HK-2 (cell line): Measurements from ENCODE around the gene KAZN.

Source experiments
- DNase-seq: peaks from one replicate; pipeline ENCODE4 v3.0.0-alpha.2; 2018; ENCODE audit not compliant: unreplicated experiment

Gene KAZN

DNA sequence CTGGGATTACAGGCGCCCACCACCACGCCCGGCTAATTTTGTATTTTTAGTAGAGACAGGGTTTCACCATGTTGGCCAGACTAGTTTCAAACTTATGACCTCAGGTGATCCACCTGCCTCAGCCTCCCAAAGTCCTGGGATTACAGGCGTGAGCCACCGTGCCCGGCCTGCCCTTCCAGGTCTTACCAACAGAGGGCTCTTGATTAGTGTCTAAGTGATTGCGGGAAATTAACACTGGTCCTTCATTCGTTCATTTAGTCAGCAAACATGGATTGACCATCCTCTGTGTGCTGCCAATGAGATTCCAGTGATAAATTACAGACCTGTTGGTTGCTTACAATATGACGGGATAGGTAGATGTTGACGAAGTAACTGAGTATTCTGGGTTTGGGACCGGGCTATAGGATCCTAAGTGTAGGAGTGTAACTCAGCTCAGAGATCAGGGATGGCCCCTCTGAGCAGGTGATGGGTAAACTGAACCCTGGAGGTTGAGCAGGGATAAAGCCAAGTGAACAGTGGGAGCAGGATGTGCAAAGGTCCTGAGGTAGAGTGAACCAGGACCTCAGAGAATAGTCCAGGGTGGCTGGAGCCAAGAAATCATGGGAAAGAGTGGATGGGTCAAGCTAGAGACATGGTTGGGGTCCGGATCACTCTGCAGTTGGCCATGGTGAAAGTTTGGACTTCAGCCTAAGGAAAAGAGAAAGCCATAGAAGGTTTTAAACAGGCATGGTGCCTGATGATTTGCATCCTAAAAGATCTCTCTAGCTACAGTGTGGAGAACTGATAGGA, 171.2 kb downstream of the KAZN start:
- DNase-seq, result no peak

DNA sequence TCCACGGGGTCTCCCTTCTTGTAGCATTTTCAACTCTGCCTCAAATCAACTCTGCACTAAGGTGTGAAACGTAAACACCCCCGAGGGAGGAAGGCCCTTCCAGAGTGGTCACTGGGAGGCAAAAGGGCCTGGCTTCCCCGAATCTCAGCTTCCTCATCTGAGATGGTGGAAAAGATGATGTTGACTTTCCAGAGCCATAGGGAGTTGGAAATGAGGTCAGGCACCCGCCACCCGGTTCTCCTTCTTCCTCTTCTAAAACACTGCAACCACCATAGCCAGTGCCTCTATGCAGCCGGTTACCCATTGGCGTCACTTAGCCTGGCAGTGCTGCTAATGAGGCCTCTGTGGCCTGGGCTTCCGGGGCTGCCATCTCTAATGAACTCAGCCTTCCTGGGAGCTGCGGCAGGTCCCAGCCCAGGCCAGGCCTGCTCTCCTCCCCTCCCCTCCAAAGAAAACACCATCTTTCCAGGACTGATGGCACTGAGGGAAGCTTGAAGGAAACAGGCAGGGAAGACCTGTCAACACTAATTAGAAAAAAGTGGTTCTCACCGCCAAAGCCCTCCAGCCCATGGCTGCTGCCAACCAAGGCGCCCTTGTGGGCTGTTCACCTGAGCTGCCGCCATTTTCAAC, 175.0 kb downstream of the KAZN start:
- DNase-seq, result no peak

DNA sequence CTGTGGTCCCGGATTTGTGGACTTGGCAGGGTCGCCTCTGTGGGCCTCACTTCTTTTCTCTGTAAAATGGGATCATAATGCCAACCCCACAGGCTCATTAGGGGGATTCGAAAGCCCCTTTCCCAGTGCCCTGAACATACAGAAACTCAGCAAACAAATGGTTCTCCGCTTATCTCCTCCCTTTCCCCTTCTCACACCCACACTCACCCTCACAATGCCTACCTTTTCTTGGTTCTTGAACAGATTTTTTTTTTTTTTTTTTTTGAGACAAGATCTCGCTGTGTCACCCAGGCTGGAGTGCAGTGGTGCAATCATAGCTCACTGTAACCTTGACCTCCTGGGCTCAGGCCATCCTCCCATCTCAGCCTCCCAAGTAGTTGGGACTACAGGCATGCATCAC, 175.7 kb downstream of the KAZN start:
- DNase-seq, result no peak

DNA sequence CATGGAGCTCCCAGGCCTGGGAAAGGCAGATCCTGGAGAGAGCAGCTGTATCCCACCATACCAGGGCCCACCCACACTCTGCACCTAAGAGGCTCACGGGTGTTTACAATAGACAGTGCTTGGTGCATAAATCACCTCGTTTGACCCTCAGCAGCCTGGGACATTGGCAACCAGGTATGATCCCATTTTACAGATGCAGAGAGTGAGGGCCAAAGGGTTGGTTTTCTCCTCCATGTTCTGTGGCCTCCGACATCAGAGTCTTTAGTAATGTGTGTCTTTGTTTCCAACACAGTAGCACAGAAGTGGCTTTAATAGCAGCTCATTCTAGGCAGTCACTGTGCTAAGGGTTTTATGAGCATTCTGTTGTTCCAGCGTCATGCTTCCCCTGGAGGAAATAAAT, 176.5 kb downstream of the KAZN start:
- DNase-seq, result no peak

DNA sequence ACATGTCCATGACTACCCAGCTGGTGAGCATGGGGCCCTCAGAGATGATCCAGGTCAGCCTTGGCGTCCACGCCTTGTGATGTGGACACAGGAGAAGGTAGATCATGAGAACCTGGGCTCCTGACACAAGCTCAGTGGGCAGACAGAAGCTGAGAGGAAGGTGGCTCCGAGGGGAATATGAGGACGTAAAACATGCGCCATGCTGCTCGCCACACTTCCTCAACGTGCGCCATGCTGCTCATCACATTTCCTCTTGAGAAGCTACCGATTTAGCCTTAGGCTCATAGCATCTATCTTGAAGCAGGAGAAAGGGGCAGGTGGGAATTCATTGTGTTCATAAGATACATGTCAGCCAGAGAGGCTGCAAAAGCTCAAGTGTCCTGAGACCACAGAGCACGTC, 176.9 kb downstream of the KAZN start:
- DNase-seq, result no peak

DNA sequence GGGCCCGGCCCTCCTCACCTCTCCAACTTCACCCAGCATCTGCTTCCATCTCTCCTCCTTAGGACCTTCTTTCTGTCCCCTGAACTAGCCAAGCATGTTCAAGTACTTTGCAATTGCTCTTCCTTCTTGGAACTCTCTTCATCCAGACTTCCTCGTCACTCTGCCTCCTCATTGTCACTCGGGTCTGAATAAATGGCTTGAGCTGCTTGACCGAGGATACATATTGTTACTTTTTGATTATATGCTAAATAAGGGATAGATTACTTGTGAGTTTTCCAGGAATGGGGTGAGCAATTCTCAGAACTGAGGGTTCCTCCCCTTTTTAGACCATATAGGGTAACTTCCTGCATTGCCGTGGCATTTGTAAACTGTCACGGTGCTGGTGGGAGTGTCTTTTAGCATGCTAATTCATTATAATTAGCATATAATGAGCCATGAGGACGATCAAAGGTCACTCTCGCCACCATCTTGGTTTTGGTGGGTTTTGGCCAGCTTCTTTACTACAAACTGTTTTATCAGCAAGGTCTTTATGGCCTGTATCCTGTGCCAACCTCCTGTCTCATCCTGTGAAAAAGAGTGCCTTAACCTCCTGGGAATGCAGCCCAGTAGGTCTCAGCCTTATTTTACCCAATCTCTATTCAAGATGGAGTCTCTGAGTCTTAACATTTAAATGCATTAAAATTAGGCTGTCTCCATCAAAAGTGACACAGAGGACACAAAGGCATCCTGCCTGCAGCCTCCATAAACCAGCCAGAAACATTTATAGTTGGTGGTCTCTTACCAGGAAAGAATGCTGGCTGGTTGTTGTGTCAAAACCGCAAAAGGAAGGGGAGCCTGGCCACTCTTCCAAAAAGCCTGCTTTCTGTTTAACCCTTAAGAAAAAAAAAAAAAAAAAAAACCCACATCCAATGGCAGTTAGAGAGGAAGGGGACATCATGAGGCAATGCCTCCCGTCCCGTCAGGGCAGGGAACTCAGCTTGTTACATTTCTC, 179.3 kb downstream of the KAZN start:
- no peak for DNase-seq

DNA sequence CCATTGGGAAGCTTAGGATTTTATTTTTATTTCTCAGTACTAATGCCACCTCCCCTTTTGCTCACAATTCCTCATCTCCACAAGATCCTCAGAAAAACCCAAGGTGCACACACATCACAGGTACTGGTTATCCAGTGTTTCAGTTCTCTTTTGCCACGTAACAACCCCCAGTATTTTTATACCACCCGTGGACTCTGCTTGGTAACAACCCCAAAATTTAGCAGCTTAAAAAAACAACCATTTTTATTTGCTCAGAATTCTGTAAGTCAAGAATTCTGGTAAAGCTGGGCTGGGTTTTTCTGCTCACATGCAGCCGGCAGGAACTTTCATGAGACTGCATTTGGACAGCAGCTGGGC, 180.0 kb downstream of the KAZN start:
- no peak for DNase-seq

DNA sequence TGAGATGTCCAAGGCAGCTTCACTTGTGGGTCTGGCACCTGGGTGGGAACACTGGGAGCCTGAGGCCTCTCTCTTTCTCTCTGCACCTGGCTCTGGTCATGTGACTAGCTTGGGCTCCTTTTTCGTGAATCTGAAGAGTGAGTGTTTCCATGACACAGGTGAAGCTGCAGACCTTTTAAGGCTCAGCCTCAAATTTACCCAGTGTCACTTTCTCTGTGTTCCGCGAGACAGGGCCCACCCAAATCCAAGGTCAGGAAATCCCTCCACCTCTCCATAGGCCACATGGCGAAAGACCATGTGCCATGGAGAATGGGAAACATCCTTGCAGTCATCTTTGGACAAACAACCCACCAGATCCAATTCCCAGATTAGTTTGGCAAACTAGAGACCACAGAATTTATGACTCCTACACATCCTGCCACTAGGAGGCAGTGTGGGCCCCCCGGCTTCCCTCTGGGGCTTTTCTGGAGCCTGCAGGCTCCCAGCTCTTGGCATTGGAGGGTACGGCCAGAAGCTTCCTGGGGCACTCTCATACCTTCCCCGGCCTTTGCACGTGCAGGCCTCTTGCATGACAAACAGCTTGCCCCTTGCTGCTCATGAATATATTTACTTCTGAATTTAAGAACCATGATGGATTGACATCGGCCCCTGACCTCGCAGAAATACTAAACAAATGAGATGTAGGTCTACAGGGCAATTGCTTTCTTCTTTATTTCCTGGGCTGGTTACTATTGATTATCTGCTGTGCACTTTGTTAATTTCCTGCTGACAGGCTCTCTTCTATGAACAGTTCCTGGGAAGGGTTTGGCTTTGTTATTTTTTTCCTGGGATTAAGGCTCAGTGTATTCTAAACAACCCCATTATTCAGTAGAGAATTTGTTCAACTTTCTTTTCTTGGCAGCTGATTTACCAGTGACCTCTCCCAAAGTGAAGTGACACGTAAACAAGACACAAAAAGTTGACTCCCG, 180.7 kb downstream of the KAZN start:
- DNase-seq, result peak; percentile 35

DNA sequence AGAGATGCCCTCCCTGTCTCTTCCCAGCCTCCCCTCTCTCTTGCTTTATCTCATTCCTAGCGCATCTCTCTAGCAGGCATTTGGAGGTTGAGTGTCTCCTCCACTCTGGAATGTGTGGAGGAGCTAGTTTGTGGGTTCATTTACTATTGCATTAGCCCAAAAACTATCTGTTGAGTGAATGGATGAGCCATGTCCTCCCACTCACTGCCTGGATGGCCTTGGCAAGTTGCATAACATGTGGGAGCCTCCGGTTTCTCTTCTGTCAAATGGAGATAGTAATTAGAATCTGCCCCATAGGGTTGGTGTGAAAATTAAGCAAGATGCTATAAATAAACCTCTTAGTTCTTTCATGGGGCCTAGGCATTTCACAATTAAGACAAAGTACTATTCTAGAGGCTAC, 181.8 kb downstream of the KAZN start:
- no peak for DNase-seq

DNA sequence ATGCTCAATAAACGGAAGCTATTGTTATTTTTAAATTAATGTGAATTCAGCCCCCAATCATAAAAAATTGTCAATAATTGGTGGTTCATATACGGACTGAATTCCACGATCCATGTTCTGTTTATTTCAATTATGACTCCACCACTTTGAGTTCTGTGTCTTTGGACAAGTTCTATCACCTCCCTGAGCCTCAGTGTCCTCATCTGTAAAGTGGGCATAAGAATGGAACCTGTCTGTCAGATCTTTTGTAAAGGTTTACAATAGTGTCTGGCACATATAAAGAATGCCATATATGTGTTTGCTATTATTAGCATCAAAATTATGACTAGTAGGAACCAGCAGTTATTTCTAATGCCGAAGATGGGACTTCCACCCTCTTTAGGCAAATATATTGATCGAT, 183.3 kb downstream of the KAZN start:
- DNase-seq, result no peak

DNA sequence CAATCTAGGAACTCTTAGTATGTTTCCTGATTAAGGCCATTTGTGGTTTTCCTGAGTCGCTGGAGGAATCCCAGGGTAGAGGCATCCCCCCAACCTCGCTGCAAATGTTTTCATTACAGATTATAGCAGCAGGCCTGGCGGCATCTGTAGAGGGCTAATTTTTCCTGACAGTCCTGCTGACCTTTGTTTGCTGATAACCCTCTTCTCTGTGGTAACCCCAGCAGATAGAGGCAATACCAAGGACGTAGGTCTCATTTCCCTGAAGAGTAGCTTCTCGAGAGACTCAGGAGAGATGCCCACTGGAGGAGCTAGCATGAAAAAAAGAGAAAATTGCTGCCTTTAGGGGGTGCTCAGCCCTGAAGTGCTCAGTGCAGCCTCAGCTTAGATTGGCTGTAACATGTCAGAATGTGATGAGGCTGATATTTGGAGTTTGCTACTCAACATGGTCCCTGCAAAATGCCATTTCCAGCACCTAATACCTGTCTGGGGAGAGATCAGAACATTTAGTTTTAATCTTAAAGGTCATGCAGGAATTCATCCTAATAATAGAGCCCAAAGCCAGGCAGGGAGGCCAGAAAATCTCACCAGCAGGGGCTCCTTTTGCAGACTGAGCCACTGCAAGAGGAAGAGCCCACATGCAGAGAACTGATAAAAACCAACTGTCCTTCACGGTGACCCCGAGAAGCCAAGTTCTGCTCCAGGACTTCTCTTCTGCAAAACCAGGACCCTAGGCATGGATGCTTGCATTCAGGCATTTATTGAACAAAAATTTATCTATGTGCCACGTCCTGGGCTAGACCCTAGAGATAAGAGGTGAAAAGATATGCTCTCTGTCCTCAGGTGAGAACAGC, 184.5 kb downstream of the KAZN start:
- no peak for DNase-seq

DNA sequence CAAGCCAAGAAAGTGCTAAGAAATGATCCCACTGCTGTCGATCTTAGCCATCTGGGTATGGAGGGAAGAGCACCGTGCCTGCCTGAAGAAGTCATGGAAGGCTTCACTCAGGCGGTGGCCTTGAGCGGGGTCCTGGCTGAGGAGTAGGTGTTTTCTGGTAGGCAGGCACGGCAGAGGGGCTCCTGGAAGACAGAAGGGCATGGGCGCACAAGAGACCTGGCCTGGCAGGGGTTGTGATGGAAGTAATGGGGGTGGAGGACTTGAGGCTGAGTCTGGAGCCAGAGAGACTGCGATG, 185.1 kb downstream of the KAZN start:
- no peak for DNase-seq

DNA sequence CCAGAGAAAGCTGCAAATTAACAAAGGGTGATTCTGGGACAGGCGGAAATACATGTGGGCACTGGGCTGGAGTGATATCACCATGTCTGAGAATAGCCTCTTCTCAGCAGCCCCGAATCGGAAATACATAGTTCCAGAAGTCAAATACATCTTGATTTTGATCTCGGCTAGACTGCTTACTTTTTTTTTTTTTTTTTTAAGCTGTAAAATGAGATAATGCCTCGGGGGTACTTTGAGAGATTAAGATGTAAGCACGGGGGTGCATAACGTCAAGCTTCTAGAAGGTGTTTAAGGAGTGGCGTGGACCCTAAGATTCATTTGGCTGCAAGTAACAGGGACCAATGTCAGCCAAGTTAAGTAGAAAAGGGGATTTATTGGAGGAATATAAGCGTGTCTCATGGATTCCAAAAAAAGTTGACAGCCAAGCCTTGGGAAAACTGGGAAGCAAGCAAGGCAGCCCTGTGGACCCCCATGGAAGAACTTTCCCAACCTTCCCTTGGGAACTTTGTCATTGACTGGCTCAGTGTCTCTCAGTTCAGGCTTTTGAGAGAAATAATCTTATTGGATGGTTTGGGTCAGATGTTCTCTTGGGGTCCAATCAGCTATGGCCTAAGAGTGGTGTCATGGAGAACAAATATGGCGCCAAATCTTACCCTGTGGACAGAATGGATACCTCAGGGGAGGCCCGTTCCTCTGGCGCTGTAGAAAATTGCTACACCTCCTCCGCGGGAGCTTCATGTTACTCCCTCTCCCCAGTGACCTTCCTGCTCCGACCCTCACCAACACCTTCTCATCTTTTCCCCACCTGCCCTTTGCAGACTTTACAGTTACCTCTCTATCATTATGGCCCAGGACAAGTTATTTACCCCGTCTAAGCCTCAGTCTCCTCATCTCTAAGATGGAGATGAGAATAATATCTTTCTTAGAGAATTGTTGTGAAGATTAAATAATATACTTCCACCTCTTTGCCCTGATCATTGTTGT, 186.6 kb downstream of the KAZN start:
- DNase-seq, result no peak

DNA sequence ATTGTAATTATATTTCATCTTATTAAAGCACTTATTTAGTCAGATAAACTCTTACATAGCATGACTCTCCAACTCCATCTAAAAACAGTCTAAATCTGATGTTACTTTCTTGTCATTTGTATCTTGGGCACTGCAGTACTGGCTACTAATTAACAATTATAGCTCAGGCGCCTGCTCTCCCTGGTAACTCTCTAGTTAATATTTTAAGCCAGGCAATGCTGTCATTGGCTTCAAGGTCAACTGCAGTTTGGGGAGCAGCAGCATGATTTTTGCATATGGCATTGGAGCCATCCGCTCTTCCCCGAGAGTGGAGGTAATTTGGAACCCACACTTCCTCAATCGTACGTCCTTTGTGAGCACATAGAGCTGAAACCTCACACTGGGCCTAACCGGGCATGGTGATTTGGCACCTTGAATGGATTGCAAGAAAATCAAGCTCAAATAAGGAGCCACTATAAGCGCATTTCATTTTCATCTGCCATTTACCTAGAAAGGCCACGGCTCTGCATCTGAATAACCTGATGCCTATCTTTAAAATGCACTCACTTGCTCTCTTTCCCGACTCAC, 187.7 kb downstream of the KAZN start:
- no peak for DNase-seq

DNA sequence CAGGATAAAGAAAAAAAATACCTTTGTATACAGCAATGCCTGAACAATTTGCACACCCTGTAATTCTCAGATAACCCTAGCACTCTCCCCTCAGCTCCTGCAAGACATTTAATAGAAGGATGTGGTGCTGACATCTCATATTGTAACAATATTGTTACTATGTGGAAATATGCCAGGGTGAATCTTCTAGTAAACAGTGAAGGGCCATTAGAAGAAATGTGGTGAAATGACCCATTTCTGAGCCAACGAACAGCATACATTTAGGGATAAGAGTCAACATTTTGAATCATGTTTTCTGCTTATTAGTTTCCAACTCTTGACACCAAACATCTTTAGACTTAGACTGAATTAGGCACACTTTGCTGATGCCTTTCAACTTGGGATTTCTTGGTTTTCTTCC, 188.2 kb downstream of the KAZN start:
- DNase-seq, result no peak

DNA sequence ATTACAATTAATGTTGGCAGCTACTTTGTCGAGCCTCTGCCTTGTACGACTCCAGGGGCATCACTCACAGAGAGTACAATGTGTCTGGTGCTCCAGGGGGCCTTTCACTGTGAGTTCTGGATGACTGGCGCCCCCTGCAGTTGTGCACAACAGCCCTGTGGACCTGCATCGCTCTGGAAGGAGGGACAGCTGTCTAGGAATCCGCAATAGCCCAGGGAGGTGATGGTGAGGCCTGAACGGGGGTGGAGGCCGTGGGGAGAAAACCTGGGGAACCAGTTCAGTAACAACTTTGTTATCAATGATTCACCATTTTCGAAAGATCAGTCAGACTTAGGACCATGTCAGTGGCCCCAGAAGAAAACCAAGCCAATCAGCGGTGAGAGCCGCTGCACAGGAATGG, 189.1 kb downstream of the KAZN start:
- DNase-seq, result no peak

DNA sequence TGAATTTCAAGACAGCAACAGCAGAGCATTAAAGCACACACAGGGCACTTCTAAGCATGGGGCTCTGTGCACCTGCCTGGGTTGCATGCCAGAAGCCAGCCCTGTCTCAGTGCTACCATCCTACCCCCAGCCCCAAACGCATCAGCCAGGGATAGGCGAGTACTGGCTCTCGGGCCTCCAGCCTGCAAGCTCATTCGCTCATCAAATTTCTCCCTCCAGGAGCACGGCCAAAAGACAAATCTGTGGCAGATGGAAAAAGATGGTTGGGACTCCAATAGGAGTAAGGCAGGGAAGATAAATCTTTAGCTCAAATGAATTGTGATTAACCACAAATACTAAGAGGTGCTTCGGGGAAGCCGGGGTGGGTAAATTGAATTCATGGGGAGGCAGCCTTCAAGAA, 189.6 kb downstream of the KAZN start:
- DNase-seq, result no peak

DNA sequence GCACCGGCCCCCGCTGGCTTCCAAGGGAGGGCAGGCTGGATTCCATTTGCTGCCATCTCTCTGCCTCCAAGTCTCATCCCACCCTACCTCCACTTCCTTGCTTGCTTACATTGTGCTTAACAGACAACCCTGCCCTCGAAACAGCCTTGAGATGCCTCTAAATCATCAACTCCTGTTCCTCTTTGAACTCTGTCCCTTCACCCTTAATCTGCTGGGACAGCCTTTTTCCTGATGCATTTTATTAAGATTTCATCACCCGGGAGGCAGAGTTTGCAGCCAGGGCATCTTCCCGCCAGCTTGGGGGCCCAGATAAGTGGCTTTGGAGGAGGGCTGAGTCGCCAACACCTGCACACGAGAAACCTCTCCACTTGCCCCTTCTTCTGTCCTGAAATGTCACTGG, 192.5 kb downstream of the KAZN start:
- no peak for DNase-seq

DNA sequence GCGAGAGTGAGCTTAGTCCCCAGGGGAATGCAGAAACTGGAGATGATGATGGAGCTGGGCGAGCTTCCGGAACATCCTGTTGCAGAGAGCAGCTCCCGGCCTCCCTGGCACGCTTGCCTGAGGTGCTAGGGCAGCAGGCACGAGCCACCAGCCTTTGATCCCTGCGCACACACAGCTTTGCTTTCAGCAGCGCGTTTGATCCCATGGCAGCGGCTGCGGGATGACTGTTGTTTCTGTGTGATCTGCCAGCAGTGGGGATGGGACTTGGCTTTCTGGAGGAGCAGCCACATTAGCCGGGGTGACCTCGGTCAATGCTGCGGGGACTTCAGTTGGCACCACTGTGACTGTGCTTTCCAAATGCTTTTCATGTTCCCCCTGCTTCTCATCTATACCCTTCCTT, 193.2 kb downstream of the KAZN start:
- no peak for DNase-seq
